SK-N-MC (cell line): ENCODE results near the gene PAX6.
"Not testable (repeated sequence)": the region's sequence is repeated elsewhere in the genome, so short reads cannot be mapped to it uniquely, and the experiment has no call there.

ENCODE experiments used
- DNase-seq: peaks from one replicate; pipeline ENCODE4 v3.0.0-alpha.2; 2011; ENCODE audit warnings: low read depth, low spot score
- H3K27ac ChIP-seq: fragments of 200-600 bp; sonication (generic); 2 replicates; pipeline ENCODE4 v1.5.1; 2016; ENCODE audit warnings: mixed run types
- H3K36me3 ChIP-seq: fragments of 200-600 bp; sonication (generic); 2 replicates; pipeline ENCODE4 v1.6.1; 2017; ENCODE audit warnings: antibody characterized with exemption, low read length, mixed read lengths; ENCODE audit not compliant: insufficient read depth
- H3K4me3 ChIP-seq: fragments of 200-600 bp; sonication (generic); 2 replicates; pipeline ENCODE4 v1.5.1; 2016
- H3K9ac ChIP-seq: fragments of 200-600 bp; sonication (generic); 2 replicates; pipeline ENCODE4 v1.8.0; 2017; ENCODE audit warnings: mixed run types, mixed read lengths; ENCODE audit not compliant: insufficient read length
- H3K9me3 ChIP-seq: fragments of 200-600 bp; sonication (generic); 2 replicates; pipeline ENCODE4 v1.6.1; 2017; ENCODE audit warnings: low read depth, mild to moderate bottlenecking, antibody characterized with exemption, low read length, moderate library complexity, mixed read lengths
- EZH2 ChIP-seq: fragments of 200-600 bp; sonication (generic); IDR thresholded peaks from one replicate; pipeline ENCODE4 v1.6.1; 2017; ENCODE audit warnings: antibody characterized with exemption
- FOXP2 ChIP-seq: optimal IDR thresholded peaks from 2 replicates; pipeline ENCODE3; 2011; ENCODE audit warnings: mild to moderate bottlenecking, moderate library complexity; ENCODE audit not compliant: insufficient read depth; ENCODE audit errors: extremely low read length, control extremely low read depth
- POLR2AphosphoS5 ChIP-seq: IDR thresholded peaks from 2 replicates; pipeline ENCODE4 v1.6.1; 2012; ENCODE audit warnings: mild to moderate bottlenecking, low read depth, low read length, borderline replicate concordance

Gene PAX6

GRCh38 chr11:31757260-31757835 is 53.8 kb downstream of the PAX6 start:
- H3K27ac ChIP-seq = no peak overlapping the region
- no peak overlapping the region for H3K4me3 ChIP-seq
- H3K9me3 ChIP-seq = no peaks in the 10 kb centered on the region
- no peak overlapping the region for H3K9ac ChIP-seq
- no peak for DNase-seq
- no peak for TF ChIP-seq FOXP2
- no peak for TF ChIP-seq EZH2
- no peak for TF ChIP-seq POLR2AphosphoS5
- H3K36me3 ChIP-seq = no peaks in the 10 kb centered on the region

DNA sequence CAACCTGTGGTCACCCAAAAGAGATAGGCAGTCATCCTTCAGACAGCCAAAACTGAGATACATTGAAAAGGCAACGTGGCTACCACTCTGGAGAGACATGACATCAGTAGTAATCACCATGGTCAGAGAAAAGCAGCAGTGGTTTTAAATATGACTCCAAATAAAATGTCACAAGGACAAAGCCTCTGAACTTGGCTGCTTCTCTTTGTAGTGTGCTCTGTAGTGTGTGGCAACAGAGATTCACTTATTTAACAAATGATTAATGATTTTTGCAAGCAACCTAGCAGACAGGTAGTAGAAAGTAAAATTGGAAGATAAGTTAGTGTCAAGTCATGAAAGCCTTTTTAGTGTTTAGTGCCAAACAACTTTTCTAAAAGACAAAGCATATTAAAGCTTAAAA is 63.5 kb downstream of the PAX6 start:
- TF ChIP-seq FOXP2 (no peak), POLR2AphosphoS5 (no peak), EZH2 (no peak)

DNA sequence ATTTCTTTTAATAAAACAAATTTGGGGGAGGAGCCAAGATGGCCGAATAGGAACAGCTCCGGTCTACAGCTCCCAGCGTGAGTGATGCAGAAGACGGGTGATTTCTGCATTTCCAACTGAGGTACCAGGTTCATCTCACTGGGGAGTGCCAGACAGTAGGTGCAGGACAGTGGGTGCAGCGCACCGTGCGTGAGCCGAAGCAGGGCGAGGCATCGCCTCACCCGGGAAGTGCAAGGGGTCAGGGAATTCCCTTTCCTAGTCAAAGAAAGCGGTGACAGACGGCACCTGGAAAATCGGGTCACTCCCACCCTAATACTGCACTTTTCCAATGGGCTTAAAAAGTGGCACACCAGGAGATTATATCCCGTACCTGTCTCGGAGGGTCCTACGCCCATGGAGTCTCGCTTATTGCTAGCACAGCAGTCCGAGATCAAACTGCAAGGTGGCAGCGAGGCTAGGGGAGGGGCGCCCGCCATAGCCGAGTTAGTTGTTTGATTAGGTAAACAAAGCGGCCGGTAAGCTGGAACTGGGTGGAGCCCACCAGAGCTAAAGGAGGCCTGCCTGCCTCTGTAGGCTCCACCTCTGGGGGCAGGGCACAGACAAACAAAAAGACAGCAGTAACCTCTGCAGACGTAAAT is 70.3 kb downstream of the PAX6 start:
- H3K27ac ChIP-seq, H3K9ac ChIP-seq, H3K4me3 ChIP-seq, DNase-seq, H3K36me3 ChIP-seq, H3K9me3 ChIP-seq: not testable (repeated sequence)

More for the DNA sequence above, 63.5 kb downstream of the PAX6 start:
- no peak for DNase-seq
- H3K36me3 ChIP-seq = no peaks in the 10 kb centered on the region
- H3K27ac ChIP-seq = no peak overlapping the region
- H3K9ac ChIP-seq = no peak overlapping the region
- no peaks in the 10 kb centered on the region for H3K9me3 ChIP-seq
- H3K4me3 ChIP-seq = no peak overlapping the region

- no peak for DNase-seq
- Histone ChIP-seq H3K27ac (no peak overlapping the region), H3K4me3 (no peak overlapping the region), H3K9me3 (no peaks in the 10 kb centered on the region), H3K36me3 (no peaks in the 10 kb centered on the region), H3K9ac (no peak overlapping the region)
- TF ChIP-seq EZH2 = no peak
- TF ChIP-seq POLR2AphosphoS5 = no peak
- no peak for TF ChIP-seq FOXP2
Observed at GRCh38 chr11:31740131-31740530, 71.0 kb downstream of the PAX6 start.
